ENCODE data around the gene ZBTB7A.

DNA sequence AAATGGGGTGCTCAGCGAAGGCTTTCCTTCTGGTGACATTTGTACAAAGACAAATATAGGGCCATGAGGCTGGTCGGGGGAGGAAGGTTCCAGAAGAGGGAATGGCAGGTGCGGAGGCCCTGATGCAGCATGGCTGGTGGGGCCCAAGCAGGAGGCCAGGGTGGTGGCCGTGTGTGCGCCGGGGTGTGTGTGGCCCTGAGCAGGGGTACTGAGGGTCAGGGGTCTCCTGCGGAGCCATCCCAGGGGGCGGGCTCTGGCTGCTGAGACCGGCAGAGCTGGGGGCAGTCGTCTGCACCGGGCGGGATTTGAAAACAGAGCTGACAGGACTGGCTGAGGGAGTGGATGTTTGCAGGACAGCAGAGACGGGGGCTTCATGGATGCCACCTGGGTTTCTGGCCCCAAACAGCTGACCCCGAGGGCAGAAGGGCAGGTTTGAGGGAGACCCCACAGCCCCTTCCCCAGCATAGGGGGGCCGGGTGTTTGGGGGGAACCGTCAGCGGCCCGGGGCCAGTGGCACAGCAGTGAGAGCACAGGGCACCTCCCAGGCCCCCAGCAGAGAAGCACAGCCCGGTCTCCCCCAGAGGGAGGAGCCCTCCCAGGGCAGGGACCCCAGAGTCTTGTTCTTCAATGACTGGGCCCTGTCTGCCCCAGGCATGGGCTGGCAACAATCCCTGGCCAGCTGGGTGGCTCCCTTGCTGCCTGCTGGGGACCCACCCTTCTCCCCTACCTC is 47.8 kb downstream of the ZBTB7A start:
- TF ChIP-seq PRRX2 (CRISPR knock-in tag; IDR thresholded peaks at IDR 0.05) (no peak), ZNF317 (CRISPR knock-in tag; IDR thresholded peaks at IDR 0.05; ENCODE audit: borderline replicate concordance, low read depth) (no peak), NR1H2 (CRISPR knock-in tag; IDR thresholded peaks at IDR 0.05) (no peak), GABPB1 (CRISPR knock-in tag; IDR thresholded peaks at IDR 0.05) (no peak)
- TF ChIP-seq, protein P1, sequence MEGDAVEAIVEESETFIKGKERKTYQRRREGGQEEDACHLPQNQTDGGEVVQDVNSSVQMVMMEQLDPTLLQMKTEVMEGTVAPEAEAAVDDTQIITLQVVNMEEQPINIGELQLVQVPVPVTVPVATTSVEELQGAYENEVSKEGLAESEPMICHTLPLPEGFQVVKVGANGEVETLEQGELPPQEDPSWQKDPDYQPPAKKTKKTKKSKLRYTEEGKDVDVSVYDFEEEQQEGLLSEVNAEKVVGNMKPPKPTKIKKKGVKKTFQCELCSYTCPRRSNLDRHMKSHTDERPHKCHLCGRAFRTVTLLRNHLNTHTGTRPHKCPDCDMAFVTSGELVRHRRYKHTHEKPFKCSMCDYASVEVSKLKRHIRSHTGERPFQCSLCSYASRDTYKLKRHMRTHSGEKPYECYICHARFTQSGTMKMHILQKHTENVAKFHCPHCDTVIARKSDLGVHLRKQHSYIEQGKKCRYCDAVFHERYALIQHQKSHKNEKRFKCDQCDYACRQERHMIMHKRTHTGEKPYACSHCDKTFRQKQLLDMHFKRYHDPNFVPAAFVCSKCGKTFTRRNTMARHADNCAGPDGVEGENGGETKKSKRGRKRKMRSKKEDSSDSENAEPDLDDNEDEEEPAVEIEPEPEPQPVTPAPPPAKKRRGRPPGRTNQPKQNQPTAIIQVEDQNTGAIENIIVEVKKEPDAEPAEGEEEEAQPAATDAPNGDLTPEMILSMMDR (IDR thresholded peaks at IDR 0.05): no peak
- TF ChIP-seq, protein P2, sequence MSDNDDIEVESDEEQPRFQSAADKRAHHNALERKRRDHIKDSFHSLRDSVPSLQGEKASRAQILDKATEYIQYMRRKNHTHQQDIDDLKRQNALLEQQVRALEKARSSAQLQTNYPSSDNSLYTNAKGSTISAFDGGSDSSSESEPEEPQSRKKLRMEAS (CRISPR knock-in tag; IDR thresholded peaks at IDR 0.05): no peak
